HepG2 (cell line): ENCODE measurements around the gene VPS11. TPM values are rescaled to one million over a fixed set of nuclear protein-coding genes. Genes with fewer than 3 reads are reported as not detected.

Experiments
- ADNP ChIP-seq: sonication (generic); formaldehyde crosslinking; IDR thresholded peaks from 2 replicates; pipeline ENCODE4 v1.4.0; 2020; ENCODE audit warnings: missing genetic modification reagents
- ARNT ChIP-seq: fragments of 450-650 bp; IDR thresholded peaks from 2 replicates; pipeline ENCODE4 v1.6.1; 2017
- CENPT ChIP-seq: sonication (generic); formaldehyde crosslinking; IDR thresholded peaks from 2 replicates; pipeline ENCODE4 v1.8.0; 2022; ENCODE audit warnings: low read depth, mild to moderate bottlenecking, moderate library complexity, missing genetic modification reagents
- JARID2 ChIP-seq: sonication (generic); formaldehyde crosslinking; IDR thresholded peaks from 2 replicates; pipeline ENCODE4 v1.8.1; 2023; ENCODE audit warnings: missing genetic modification reagents, inconsistent platforms; ENCODE audit not compliant: insufficient replicate concordance
- KLF15 ChIP-seq: sonication (generic); formaldehyde crosslinking; IDR thresholded peaks from 2 replicates; pipeline ENCODE4 v1.8.1; 2023; ENCODE audit warnings: borderline replicate concordance, mild to moderate bottlenecking, inconsistent platforms, missing genetic modification reagents, mixed read lengths
- MTA1 ChIP-seq: sonication (generic); formaldehyde crosslinking; IDR thresholded peaks from 2 replicates; pipeline ENCODE4 v1.4.0; 2020; ENCODE audit warnings: missing genetic modification reagents, mild to moderate bottlenecking, borderline replicate concordance
- POGZ ChIP-seq: sonication (generic); formaldehyde crosslinking; IDR thresholded peaks from 2 replicates; pipeline ENCODE4 v1.4.0; 2020; ENCODE audit warnings: mild to moderate bottlenecking, missing genetic modification reagents
- SPEN ChIP-seq: sonication (generic); formaldehyde crosslinking; IDR thresholded peaks from 2 replicates; pipeline ENCODE4 v1.5.1; 2020; ENCODE audit warnings: low read depth, mild to moderate bottlenecking, missing genetic modification reagents
- SUZ12 ChIP-seq: fragments of 150-350 bp; IDR thresholded peaks from 2 replicates; pipeline ENCODE4 v1.6.1; 2014; ENCODE audit warnings: low read depth, low read length
- TCF7L2 ChIP-seq: IDR thresholded peaks from 2 replicates; pipeline ENCODE4 v1.6.1; 2011; ENCODE audit warnings: mild to moderate bottlenecking, low read depth, low read length, moderate library complexity
- ZNF138 ChIP-seq: sonication (generic); formaldehyde crosslinking; IDR thresholded peaks from 2 replicates; pipeline ENCODE4 v1.5.0; 2020; ENCODE audit warnings: mild to moderate bottlenecking, low read depth, missing genetic modification reagents
- ZNF335 ChIP-seq: sonication (generic); formaldehyde crosslinking; IDR thresholded peaks from 2 replicates; pipeline ENCODE4 v1.4.0; 2020; ENCODE audit warnings: missing genetic modification reagents
- ZNF441 ChIP-seq: sonication (generic); formaldehyde crosslinking; IDR thresholded peaks from 2 replicates; pipeline ENCODE4 v1.7.0; 2021; ENCODE audit warnings: missing genetic modification reagents, borderline replicate concordance
- polyA plus RNA-seq, 8 experiments: library from polyadenylated mRNA; depleted of rRNA in 3 of 8; stranded (reverse) in 7 of 8; unstranded in 1 of 8; fragments of >200 nt; fragmentation: Illumina TruSeq in 4 of 8; extraction: Trizol in 4 of 8; gene quantifications; 2 replicates each; pipeline versions ENCODE4 v1.2.1 to v1.2.3, GENCODE V29; 2011 to 2016; ENCODE audit warnings: low read depth in 4 of 8, missing spikeins in 1 of 8, mixed read lengths in 1 of 8; ENCODE audit not compliant: insufficient read depth in 1 of 8
- total RNA-seq, 5 experiments: library from RNA; depleted of rRNA; stranded (reverse); fragments of >200 nt; fragmentation: Illumina TruSeq; extraction: Trizol; gene quantifications; 2 replicates each; pipeline ENCODE4 v1.2.3, GENCODE V29; 2016; ENCODE audit warnings: low read depth in 1 of 5
- TF ChIP-seq, protein P1 (sequence below): sonication (generic); formaldehyde crosslinking; IDR thresholded peaks from 2 replicates; pipeline ENCODE4 v1.4.0; 2020; ENCODE audit warnings: missing genetic modification reagents
- TF ChIP-seq, protein P2 (sequence below): sonication (generic); formaldehyde crosslinking; IDR thresholded peaks from 2 replicates; pipeline ENCODE4 v1.5.1; 2020; ENCODE audit warnings: mild to moderate bottlenecking, moderate library complexity, missing genetic modification reagents
- TF ChIP-seq, protein P3 (sequence below): IDR thresholded peaks from 2 replicates; pipeline ENCODE4 v1.6.1; 2016; ENCODE audit warnings: low read depth
- TF ChIP-seq, protein P4 (sequence below): sonication (generic); formaldehyde crosslinking; IDR thresholded peaks from 2 replicates; pipeline ENCODE4 v1.4.0; 2020; ENCODE audit warnings: mild to moderate bottlenecking, missing genetic modification reagents, borderline replicate concordance

Gene VPS11
- total and polyA plus RNA-seq, 2 of the 13 experiments (the other 11 are each of a cell fraction or from before 2014, with no cell fraction given), result 13.7 to 21.6 TPM

DNA sequence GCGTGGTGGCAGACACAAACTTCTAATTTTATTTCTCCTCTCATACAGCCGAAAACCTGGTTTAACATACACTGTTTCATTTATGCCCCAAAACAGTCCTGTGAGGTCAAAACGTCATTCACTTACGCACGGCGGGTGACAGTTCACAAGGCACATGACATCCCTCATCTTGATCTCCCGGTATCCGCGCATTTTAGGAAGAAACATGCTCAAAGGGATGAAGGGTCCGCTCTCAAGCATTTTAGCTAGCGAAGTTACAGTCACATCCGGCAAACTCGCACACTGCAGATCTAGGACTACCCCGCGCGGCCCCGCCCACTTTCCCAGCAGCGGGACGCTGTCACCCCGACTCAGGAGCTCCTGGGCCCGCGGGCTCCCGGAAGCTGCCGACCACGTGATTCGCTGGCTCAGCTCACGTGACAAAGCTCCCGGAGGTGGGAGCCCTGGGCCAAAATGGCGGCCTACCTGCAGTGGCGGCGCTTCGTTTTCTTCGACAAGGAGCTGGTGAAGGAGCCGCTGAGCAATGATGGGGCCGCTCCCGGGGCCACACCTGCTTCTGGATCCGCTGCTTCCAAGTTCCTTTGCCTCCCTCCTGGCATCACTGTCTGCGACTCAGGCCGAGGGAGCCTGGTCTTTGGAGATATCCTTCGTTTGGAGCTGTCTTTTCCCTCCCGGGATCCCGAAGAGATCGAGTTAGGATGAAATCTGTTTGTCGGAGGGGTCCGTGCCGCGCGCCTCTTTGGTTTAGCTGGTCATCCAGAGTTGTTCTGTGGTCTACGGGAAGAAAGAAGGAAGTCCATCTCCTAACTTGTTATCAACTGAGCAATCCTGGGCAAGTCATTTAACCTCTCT lies at the start of gene VPS11 (continued):
- TF ChIP-seq, protein P1, sequence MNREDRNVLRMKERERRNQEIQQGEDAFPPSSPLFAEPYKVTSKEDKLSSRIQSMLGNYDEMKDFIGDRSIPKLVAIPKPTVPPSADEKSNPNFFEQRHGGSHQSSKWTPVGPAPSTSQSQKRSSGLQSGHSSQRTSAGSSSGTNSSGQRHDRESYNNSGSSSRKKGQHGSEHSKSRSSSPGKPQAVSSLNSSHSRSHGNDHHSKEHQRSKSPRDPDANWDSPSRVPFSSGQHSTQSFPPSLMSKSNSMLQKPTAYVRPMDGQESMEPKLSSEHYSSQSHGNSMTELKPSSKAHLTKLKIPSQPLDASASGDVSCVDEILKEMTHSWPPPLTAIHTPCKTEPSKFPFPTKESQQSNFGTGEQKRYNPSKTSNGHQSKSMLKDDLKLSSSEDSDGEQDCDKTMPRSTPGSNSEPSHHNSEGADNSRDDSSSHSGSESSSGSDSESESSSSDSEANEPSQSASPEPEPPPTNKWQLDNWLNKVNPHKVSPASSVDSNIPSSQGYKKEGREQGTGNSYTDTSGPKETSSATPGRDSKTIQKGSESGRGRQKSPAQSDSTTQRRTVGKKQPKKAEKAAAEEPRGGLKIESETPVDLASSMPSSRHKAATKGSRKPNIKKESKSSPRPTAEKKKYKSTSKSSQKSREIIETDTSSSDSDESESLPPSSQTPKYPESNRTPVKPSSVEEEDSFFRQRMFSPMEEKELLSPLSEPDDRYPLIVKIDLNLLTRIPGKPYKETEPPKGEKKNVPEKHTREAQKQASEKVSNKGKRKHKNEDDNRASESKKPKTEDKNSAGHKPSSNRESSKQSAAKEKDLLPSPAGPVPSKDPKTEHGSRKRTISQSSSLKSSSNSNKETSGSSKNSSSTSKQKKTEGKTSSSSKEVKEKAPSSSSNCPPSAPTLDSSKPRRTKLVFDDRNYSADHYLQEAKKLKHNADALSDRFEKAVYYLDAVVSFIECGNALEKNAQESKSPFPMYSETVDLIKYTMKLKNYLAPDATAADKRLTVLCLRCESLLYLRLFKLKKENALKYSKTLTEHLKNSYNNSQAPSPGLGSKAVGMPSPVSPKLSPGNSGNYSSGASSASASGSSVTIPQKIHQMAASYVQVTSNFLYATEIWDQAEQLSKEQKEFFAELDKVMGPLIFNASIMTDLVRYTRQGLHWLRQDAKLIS (CRISPR knock-in tag), result 0 out of 2 replicates have a peak, but pooled peaks have one; percentile 68
- TF ChIP-seq TCF7L2, result no peak
- no peak for TF ChIP-seq ZNF138 (CRISPR knock-in tag)
- TF ChIP-seq JARID2 (CRISPR knock-in tag), result no peak
- TF ChIP-seq, protein P2, sequence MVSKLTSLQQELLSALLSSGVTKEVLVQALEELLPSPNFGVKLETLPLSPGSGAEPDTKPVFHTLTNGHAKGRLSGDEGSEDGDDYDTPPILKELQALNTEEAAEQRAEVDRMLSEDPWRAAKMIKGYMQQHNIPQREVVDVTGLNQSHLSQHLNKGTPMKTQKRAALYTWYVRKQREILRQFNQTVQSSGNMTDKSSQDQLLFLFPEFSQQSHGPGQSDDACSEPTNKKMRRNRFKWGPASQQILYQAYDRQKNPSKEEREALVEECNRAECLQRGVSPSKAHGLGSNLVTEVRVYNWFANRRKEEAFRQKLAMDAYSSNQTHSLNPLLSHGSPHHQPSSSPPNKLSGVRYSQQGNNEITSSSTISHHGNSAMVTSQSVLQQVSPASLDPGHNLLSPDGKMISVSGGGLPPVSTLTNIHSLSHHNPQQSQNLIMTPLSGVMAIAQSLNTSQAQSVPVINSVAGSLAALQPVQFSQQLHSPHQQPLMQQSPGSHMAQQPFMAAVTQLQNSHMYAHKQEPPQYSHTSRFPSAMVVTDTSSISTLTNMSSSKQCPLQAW (CRISPR knock-in tag), result peak; percentile 65; the same call in 1 of the 2 replicates
- TF ChIP-seq, protein P3, sequence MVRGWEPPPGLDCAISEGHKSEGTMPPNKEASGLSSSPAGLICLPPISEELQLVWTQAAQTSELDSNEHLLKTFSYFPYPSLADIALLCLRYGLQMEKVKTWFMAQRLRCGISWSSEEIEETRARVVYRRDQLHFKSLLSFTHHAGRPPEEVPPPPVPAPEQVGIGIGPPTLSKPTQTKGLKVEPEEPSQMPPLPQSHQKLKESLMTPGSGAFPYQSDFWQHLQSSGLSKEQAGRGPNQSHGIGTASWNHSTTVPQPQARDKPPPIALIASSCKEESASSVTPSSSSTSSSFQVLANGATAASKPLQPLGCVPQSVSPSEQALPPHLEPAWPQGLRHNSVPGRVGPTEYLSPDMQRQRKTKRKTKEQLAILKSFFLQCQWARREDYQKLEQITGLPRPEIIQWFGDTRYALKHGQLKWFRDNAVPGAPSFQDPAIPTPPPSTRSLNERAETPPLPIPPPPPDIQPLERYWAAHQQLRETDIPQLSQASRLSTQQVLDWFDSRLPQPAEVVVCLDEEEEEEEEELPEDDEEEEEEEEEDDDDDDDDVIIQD, result 0 out of 2 replicates have a peak, but pooled peaks have one; percentile 48
- peak; percentile 82 for TF ChIP-seq SPEN
- TF ChIP-seq ZNF441 (CRISPR knock-in tag), result no peak
- TF ChIP-seq SUZ12, result no peak
- TF ChIP-seq ZNF335 (CRISPR knock-in tag), result no peak
- TF ChIP-seq ADNP (CRISPR knock-in tag), result no peak
- TF ChIP-seq KLF15 (CRISPR knock-in tag), result no peak
- no peak for TF ChIP-seq CENPT (CRISPR knock-in tag)
- no peak for TF ChIP-seq ARNT
- TF ChIP-seq MTA1 (CRISPR knock-in tag), result no peak; the same call in 1 of the 2 replicates
- TF ChIP-seq, protein P4, sequence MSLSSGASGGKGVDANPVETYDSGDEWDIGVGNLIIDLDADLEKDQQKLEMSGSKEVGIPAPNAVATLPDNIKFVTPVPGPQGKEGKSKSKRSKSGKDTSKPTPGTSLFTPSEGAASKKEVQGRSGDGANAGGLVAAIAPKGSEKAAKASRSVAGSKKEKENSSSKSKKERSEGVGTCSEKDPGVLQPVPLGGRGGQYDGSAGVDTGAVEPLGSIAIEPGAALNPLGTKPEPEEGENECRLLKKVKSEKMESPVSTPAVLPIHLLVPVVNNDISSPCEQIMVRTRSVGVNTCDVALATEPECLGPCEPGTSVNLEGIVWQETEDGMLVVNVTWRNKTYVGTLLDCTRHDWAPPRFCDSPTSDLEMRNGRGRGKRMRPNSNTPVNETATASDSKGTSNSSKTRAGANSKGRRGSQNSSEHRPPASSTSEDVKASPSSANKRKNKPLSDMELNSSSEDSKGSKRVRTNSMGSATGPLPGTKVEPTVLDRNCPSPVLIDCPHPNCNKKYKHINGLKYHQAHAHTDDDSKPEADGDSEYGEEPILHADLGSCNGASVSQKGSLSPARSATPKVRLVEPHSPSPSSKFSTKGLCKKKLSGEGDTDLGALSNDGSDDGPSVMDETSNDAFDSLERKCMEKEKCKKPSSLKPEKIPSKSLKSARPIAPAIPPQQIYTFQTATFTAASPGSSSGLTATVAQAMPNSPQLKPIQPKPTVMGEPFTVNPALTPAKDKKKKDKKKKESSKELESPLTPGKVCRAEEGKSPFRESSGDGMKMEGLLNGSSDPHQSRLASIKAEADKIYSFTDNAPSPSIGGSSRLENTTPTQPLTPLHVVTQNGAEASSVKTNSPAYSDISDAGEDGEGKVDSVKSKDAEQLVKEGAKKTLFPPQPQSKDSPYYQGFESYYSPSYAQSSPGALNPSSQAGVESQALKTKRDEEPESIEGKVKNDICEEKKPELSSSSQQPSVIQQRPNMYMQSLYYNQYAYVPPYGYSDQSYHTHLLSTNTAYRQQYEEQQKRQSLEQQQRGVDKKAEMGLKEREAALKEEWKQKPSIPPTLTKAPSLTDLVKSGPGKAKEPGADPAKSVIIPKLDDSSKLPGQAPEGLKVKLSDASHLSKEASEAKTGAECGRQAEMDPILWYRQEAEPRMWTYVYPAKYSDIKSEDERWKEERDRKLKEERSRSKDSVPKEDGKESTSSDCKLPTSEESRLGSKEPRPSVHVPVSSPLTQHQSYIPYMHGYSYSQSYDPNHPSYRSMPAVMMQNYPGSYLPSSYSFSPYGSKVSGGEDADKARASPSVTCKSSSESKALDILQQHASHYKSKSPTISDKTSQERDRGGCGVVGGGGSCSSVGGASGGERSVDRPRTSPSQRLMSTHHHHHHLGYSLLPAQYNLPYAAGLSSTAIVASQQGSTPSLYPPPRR, result no peak
- 0 out of 2 replicates have a peak, but pooled peaks have one; percentile 15 for TF ChIP-seq POGZ (CRISPR knock-in tag)
